HG02623 (cell line): Measurements from ENCODE around the gene VPS41.

Source experiments
- ATAC-seq: cut with Tn5 transposase; IDR thresholded peaks from one replicate; pipeline ENCODE4 v1.9.1; 2021; ENCODE audit warnings: moderate library complexity; ENCODE audit not compliant: unreplicated experiment

Gene VPS41

DNA sequence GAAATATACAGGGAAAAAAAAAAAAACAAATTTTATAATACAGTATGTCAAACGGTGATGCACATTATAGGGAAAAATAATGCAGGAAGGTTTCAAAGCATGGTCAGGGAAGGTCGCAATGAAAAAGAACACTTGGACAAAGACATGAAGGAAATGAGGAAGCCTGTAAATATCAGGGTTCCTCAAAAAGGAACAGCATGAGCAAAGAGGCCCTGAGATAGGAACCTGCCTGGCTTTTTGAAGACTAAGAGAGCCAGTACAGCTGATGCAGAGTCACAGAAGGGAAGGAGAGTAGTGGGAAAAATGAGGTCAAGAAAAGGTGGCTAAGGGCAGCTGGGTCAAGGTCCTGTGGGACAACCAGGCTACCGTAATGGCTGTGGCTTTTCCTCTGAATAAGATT is 1.9 kb downstream of the VPS41 start:
- ATAC-seq: no peak

DNA sequence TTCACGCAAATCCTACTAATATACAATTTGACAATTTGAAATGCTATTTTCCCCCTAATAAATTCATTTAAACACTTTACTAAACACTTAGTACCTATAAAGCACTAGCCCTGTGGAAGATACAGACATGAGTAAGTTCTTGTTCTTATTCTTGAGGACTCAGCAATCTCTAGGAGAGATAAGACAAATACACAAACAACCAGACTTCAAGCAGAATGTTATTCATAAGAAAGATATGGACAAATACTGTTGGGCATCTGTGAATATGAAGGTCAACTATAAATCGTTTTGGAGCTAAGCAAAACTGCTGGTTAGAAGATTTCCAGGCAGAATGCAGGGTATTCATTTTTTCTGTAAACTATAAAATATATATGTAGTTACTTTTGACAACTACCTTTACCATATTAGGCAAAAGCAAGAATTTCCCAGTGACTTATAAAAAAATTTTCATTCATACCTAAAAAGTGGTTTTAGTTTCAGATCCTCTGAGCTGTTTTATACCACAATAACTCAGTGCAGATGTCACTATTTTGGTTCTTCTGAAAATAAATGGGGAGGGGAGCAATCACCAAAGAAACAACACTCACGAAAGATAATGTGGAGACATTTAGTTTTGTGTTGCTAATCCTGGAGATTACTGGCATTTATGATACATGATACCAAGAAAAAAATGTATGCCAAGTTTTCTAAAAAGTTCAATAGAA is 3.8 kb downstream of the VPS41 start:
- peak; percentile 37 for ATAC-seq

- no peak for ATAC-seq
Observed at GRCh38 chr7:38903057-38903456, 5.9 kb downstream of the VPS41 start.

DNA sequence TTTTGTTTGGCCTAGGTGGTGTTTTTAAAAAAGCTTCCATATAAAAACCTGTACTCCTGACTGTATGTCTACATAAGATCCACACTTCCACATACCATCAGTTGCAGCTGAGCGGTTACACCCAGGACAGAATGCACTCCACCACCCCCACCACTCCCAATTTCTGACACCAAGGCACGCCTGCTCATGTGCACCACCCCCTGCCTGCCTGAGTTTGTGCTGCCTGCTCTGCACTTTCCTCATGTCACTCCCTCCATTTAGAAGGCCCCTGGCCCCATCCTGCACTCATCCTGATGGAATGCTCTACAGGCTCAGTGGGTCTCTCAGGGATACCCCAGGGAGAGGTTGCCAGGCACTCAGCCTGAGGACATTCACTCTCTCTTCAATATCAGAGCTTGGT is 6.5 kb downstream of the VPS41 start:
- ATAC-seq: no peak

DNA sequence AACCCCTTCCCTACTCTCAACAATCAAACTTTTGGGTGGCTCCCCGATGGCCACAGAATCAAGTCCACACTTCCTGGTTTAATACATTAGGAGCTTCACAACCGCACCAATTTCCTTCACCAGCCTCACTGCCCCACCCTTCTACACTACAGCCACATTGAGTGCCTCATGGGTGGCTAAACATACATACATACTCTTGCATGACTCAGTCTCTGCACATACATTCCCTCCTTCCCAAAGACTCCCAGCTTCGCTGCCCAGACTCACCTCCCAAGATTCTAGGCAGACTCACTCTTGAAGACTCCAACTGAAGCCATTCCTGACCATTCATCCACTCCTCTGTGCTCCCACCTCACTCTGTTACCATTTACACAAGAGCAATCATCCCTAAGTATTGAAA is 15.9 kb downstream of the VPS41 start:
- no peak for ATAC-seq

DNA sequence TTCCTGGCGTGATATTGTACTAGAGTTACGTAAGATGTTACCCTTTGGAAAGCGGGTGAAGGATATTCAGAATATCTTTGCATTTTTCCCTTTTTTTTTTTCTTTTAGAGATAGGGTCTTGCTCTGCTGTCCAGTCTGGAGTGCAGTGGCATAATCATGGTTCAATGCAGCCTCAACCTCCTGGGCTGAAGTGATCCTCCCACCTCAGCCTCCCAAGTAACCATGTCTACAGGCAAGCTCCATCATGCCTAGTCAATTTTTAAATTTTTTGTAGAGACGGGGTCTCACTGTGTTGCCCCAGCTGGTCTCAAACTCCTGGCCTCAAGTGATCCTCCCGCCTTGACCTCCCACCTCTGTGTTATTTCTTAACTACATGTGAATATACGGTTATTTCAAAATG is 18.4 kb downstream of the VPS41 start:
- ATAC-seq: no peak

DNA sequence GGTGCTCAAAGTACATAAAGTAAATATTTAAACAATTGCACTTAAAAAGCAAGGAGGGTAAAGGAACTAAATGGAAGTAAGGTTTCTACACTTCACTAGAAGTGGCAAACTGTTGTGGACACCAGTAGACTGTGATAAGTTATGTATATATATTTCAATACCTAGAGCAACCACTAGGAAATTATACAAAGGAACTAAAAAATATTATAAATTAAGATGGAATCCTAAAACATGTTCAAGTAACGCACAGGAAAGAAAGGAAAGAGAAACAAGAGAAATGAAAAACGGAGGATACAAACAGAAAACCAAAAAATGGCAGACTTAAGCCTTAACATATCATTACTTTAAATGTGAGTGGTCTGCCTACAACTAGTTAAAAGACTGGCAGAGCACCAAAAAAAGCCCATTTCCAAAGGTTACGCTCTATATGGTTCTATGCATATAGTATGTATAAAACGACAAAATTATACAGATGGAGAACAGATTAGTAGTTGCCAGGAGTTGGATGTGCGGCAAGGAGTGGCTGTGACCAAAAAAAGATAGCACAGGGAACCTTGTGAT is 19.0 kb downstream of the VPS41 start:
- no peak for ATAC-seq

DNA sequence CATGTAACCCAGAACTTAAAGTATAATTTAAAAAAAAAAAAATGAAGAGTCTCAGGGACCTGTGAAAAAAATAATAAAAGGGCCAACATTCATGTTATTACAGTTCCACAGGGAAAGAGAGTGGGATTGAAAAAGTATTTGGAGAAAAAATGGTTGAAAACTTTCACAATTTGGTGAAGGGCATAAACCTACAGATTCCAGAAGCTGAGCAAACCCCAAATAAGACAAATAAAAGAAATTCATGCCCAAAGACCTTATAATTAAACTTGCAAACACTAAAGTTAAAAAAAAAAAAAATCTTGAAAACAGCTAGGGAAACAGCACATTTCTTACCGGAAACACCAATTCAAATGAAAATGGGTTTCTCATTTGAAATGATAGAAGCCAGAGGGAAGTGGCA is 19.9 kb downstream of the VPS41 start:
- no peak for ATAC-seq

- no peak for ATAC-seq
Observed at GRCh38 chr7:38886265-38886664, 22.7 kb downstream of the VPS41 start.

DNA sequence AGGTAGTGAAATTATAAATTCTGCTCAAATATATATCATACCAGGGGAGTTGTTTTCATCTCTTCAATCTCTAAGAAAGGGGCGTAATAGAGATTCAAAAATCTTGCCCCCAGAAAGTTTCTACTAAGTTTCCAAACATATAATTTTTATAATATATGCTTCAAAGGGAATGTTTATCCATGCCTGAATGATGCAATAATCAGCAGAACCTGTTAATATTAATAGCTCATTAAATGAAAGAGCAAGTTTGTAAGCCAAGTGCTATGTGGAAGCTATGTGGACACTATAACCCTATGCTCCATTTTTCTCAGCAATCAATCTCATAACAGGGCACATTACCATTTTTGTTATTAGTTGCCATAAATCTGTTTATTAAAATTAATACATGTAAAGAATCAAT is 25.3 kb downstream of the VPS41 start:
- ATAC-seq: no peak

GRCh38 chr7:38881947-38882684 is 26.9 kb downstream of the VPS41 start:
- no peak for ATAC-seq

DNA sequence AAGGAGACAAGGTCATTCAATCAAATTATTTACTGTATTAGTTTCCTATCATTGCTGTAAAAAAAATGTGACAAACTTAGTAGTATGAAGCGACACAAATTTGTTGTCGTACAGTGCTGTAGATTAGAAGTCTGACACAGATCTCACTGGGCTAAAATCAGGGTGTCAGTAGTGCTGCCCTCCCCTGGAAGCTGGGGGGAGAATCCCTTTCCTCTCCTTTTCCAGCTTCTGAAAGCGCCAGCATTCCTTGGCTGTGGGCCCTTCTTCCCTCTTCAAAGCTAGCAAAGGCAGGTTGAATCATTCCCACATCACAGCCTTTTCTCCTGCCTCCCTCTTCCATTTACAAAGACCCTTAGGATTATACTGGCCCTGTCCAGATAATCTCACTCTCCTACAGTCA is 28.0 kb downstream of the VPS41 start:
- ATAC-seq: no peak

- ATAC-seq: no peak
Observed at GRCh38 chr7:38880454-38880853, 28.5 kb downstream of the VPS41 start.

GRCh38 chr7:38880035-38880434 is 29.0 kb downstream of the VPS41 start:
- no peak for ATAC-seq

GRCh38 chr7:38878694-38879457 is 30.1 kb downstream of the VPS41 start:
- no peak for ATAC-seq

- no peak for ATAC-seq
Observed at GRCh38 chr7:38873433-38873832, 35.6 kb downstream of the VPS41 start.

- no peak for ATAC-seq
Observed at GRCh38 chr7:38872202-38872601, 36.8 kb downstream of the VPS41 start.

DNA sequence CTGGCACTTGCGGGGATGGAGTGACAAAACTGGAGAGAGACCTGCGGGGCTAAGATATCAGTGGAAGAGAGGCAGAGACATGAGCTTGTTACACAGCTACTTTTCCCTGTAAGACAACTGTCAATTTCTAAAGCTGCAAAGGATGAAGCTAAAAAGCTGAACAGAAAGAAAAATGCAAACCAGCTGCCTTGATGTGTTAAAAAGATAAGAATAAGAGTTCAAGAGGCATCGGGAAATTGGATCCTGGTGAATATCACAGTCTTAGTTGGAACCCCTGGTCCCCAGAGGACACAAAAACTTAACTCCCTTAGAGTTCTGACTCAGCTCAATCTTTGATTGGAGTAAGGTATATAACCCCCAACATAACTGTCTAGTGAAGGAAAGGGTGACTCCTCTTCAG is 38.8 kb downstream of the VPS41 start:
- ATAC-seq: no peak

DNA sequence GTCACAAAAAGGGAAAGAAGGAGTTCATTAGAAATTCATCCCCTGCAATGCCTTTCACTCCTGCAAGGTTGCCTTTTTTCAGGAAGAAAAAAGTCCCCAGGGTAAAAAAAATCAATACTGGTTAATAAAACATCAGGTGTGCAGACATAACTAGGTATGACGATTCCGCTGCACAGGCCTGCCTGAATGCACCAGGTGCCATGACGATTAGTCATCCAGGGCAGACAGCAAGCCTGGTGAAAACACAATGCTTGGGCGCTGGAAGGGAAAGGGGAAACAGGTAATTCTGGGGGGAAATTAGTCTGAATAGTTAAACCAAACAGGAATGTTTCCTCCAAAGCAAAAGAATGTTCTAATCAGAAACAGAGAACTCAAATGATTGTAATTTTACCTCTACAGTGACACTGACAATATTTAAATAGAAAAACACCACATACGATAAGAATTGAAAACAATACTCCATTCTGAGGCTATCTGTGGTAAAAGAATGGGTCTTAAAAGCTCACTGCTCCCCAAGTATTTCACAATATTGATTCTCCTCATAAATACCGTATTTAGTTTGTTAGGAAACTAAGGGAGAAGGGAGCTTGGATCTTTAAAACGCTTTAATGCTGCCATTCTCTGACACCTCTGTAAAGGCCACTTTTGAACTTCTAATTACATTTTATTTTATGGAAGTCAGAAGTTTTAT is 45.2 kb downstream of the VPS41 start:
- no peak for ATAC-seq

DNA sequence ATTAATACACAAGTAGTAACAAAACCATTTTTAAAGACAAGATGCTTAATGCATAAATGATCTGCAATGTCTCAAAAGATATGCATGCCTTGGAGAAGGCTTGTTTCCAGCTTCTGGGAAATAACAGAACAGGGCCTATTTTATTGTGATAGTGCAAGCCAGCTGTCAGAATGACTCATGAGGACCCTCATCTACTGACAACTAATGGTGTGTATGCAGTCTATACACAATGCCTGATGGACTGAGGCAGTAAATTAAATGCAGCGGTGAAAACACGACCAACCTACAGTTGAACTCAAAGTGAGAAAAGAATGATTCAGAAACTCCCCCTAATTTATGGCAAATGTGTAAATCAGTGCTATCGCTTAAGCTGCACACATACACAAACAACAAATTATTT is 46.3 kb downstream of the VPS41 start:
- ATAC-seq: no peak

DNA sequence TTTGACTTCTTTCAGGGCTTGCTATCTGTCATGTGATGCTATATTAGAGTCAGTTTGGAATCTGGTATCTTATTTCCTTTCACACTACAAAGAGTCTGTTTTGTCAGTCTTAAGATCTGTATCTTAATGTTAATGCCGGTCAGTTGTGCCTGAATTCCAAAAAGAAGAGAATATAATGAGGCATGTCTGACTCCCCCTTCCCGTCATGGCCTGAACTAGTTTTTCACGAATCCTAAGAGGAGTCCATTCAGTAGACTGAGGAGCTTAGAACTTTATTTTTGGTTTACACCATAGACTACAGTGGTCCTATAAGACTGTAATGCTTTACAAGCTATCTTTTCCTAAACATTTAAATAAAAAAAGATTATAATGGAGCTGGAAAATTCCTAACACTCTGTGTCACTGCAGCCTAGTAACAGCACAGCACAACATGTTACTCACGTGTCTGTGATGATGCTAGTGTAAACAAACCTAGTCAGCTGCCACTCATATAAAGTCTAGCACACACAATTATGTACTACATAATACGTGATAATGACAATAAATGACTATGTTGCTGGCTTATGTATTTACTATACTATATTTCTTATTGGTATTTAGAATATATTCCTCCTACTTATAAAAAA is 50.6 kb downstream of the VPS41 start:
- ATAC-seq: no peak
